AML-193 (cell line): ENCODE data around the gene NR5A2.
"Not testable (repeated sequence)": the region's sequence is repeated elsewhere in the genome, so short reads cannot be mapped to it uniquely, and the experiment has no call there.

ENCODE experiments used
- DNase-seq, 2 experiments: peaks; one replicate each; lab custom pipeline; 2025; lab: John Stamatoyannopoulos, UW

NR5A2 gene

GRCh38 chr1:200163911-200164310, 136.4 kb downstream of the NR5A2 start:
- DNase-seq = no peak

GRCh38 chr1:200165493-200166220, 138.1 kb downstream of the NR5A2 start:
- no peak for DNase-seq

- DNase-seq = no peak
These were observed 138.9 kb downstream of the NR5A2 start for GRCh38 chr1:200166411-200166810.

GRCh38 chr1:200168926-200169325, 141.4 kb downstream of the NR5A2 start:
- DNase-seq = no peak

- DNase-seq = no peak
These were observed 144.8 kb downstream of the NR5A2 start for GRCh38 chr1:200172311-200172710.

- DNase-seq = no peak
These were observed 145.6 kb downstream of the NR5A2 start for GRCh38 chr1:200173097-200173618.

- no peak for DNase-seq
These were observed 147.2 kb downstream of the NR5A2 start for GRCh38 chr1:200174525-200175295.

GRCh38 chr1:200176181-200176580, 148.7 kb downstream of the NR5A2 start:
- DNase-seq = no peak

GRCh38 chr1:200176798-200177197, 149.3 kb downstream of the NR5A2 start:
- DNase-seq = no peak

- no peak for DNase-seq
These were observed 150.8 kb downstream of the NR5A2 start for GRCh38 chr1:200178340-200178739.

GRCh38 chr1:200179126-200179780, 151.7 kb downstream of the NR5A2 start:
- no peak for DNase-seq

- no peak for DNase-seq
These were observed 152.3 kb downstream of the NR5A2 start for GRCh38 chr1:200179781-200180160.

- no peak for DNase-seq
These were observed 153.3 kb downstream of the NR5A2 start for GRCh38 chr1:200180821-200181220.

GRCh38 chr1:200181861-200182260, 154.4 kb downstream of the NR5A2 start:
- DNase-seq = no peak

GRCh38 chr1:200182701-200183100, 155.2 kb downstream of the NR5A2 start:
- no peak for DNase-seq

- DNase-seq = peak; percentile 6 to 18
These were observed 156.1 kb downstream of the NR5A2 start for GRCh38 chr1:200183637-200184036.

- peak; percentile 98 for DNase-seq
These were observed 156.7 kb downstream of the NR5A2 start for GRCh38 chr1:200184196-200184595.

- not testable (repeated sequence) for DNase-seq
These were observed 157.7 kb downstream of the NR5A2 start for GRCh38 chr1:200185191-200185590.

- not testable (repeated sequence) for DNase-seq
These were observed 159.8 kb downstream of the NR5A2 start for GRCh38 chr1:200187332-200187731.

- DNase-seq = no peak
These were observed 164.5 kb downstream of the NR5A2 start for GRCh38 chr1:200191993-200192392.

- no peak for DNase-seq
These were observed 167.0 kb downstream of the NR5A2 start for GRCh38 chr1:200194477-200194876.

GRCh38 chr1:200198236-200198635, 170.7 kb downstream of the NR5A2 start:
- DNase-seq = no peak
